KBM-7 (cell line): Measurements from ENCODE around the gene SLC1A2.

Source experiments
- DNase-seq: peaks from one replicate; pipeline ENCODE4 v3.0.0-alpha.2; 2015
- in situ Hi-C: fragments of 300-500 bp; cut with MboI; formaldehyde crosslinking; loops from 2 replicates; pipeline ENCODE4 v1.14.3; 2020; ENCODE audit warnings: low sequenced_read_pairs, low pct_unique_long_range_greater_than_20kb, mixed read lengths

Gene SLC1A2

GRCh38 chr11:35288309-35288708 is 131.0 kb downstream of the SLC1A2 start:
- in situ Hi-C loops = no loop called here
- no peak for DNase-seq

DNA sequence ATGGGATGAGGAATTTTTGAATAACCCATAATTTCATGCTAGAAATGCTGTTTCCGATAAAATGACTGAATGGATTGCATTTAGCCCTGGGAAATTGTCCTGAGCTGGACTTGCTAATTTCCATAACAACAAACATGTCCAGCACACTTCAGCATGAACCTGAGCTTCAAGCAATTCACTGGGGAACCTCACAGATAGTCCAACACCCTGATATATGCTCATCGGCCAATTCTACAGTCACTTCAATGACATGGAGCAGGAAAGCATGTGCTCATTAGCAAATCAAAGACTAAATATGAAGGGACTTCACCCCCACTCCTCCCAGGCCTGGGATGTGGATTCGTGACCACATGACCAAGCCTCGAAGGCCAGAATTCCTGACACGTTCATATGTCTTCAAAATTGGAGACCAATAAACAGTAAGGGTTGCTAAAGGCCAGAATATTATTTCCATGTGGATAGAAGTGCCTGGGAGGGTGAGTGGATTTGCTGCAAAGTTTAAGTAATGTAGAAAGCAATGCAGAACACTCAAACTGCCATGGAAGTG is 131.9 kb downstream of the SLC1A2 start:
- in situ Hi-C loops = no loop called here
- no peak for DNase-seq

DNA sequence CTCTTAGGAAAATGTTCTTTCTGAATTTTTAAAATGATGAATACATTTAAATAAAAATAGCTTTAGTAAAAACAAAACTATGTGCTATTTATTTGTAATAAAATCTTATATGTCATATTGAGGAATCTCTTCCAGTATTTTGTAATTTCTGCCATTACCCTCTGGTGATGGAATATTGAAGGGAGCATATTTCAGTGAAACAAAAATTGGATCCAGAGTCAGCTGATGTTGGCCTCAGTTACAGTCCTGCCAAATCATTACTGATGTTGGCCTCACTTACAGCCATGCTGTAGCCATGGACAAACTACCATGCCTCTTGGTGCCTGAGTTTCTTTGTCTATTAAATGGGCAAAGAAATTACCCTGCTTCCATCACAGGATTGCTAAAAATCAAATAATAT is 133.2 kb downstream of the SLC1A2 start:
- no peak for DNase-seq
- in situ Hi-C loops = no loop called here

- DNase-seq = no peak
- in situ Hi-C loops = no loop called here
Observed at GRCh38 chr11:35285471-35285870, 133.9 kb downstream of the SLC1A2 start.

GRCh38 chr11:35282221-35282882 is 137.0 kb downstream of the SLC1A2 start:
- in situ Hi-C loops = no loop called here
- DNase-seq = no peak

GRCh38 chr11:35281169-35281688 is 138.1 kb downstream of the SLC1A2 start:
- in situ Hi-C loops = no loop called here
- no peak for DNase-seq

DNA sequence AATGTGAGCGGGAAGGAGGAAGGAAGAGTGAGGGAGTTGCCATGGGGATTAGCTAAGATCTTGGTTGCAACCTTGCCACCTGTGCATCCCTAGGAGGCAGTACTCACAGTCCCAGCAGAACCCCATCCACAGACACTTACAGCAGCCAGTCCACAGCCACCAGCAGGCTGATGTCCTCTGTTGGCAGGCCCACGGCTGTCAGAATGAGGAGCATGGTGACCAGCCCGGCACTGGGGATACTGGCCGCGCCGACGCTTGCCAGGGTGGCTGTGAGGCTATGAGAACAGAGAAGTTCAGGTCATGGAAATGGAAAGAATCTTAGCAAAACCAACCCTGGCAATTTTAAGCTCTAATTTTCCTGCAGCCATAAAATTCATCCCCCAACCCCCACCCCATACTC is 138.6 kb downstream of the SLC1A2 start:
- in situ Hi-C loops = no loop called here
- no peak for DNase-seq

GRCh38 chr11:35277827-35278226 is 141.5 kb downstream of the SLC1A2 start:
- in situ Hi-C loops = no loop called here
- DNase-seq = no peak

DNA sequence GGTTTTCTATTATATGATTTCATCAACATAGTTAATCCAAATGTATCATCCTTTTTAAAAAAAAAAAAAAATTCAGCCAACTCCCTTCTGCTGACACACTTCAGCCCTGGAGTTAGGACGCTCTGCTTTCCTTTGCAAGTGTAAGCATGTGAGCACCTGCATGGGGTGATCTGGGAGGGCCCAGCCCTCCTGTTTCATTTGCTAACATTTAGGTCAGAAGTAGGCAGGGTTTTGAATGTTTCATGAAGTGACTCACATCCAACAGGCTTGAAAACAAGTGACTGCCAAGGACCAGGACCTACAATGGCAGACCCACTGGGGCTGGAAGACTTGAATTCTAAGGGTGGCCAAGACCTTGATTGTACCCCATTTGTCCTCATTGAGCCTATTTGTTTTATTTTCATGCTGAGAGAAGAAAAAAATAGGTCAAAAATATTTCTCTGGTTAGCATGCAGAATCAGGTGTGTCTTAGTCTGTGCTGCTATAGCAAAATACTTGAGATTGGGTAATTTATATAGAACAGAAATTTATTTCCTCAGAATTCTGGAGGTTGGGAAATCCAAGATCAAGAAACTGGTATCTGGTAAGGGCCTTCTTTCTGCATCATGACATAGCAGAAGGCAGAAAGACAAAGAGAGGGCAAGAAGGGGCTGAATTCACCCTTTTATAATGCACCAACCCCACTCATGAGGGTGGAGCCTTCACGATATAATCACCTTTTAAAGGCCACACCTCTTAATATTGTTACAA is 142.8 kb downstream of the SLC1A2 start:
- in situ Hi-C loops = no loop called here
- DNase-seq = no peak

DNA sequence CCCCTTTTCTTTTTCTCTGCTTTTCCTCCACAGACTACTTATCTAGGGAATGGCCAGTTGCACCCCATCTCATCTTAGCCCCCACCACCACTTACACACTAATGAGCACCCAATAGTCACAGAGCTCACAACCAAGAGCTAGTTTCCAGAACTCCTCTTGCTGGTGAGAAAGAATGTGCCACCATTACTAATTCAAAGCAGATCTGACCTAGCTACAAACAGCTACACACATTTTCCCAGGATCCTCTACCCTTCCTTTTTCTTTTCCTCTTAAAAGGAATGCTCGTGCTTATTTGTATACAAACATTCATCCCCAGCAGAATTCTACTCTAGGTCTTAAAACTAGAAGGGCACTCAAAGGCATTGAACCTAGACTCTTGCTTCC is 143.6 kb downstream of the SLC1A2 start:
- no peak for DNase-seq
- in situ Hi-C loops = no loop called here

DNA sequence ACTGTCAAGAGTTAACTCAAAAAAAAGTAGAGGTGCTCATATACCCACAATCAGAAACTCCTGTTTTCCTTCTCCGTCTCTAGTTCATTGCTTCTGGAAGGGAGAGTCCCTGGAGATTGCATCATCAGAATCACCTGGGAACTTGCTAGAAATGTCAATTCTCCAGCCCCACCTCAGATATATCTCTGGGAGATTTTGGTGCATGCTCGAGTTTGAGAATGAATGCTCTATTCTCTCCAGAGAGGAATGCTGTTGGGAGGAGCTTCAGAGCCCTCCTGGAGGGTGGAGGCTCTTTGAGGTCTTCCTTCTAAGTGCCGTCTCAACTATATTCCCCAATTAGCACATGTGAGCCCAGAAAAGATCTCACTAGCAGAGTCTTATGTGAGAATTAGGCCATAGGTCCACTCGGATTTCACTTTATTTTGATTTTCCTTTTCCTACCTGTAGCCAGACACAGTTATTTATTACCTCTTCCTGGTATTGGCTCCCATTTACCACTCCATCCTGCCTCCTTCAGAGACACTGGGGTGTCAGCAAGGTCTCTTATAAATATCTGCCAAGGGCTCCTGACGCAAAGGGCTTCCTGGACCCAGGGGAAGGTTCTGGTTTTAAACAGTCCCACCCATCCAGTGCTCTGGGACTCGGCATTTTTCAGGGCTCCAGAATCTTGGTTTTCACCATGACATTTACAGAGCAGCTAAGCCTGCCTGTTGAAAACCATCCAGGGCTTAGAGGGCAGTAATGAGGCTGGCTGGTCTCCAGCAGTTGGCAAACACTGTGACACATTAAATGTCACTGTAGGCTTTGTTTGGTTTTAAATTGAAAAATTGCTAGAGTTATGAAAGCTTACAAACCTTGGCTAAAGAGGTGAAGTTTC is 144.2 kb downstream of the SLC1A2 start:
- no peak for DNase-seq
- in situ Hi-C loops = no loop called here

- no peak for DNase-seq
- in situ Hi-C loops = no loop called here
Observed at GRCh38 chr11:35272391-35272902, 146.9 kb downstream of the SLC1A2 start.

- in situ Hi-C loops = no loop called here
Observed at GRCh38 chr11:35271031-35271430, 148.3 kb downstream of the SLC1A2 start.

DNA sequence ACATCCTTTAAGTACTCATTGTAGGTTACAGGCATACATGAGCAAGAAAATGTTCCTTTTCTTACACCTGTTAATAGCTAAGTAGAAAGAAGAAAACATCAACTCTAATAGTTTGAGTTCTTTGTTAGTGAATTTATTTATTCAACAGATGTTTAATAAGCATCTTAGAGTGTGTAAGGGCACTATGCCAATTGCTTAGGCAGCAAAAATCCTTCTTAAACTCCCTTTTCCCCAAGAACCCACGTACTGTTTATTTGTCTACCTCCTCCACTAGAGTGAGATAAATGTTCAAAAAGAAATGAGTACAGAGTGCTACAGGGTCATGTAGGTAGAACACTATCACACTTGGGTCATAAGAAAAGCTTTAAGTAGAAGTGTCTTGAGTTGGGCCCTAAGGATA is 149.0 kb downstream of the SLC1A2 start:
- in situ Hi-C loops = no loop called here
- no peak for DNase-seq

More at GRCh38 chr11:35271031-35271430, 148.3 kb downstream of the SLC1A2 start:
- no peak for DNase-seq

DNA sequence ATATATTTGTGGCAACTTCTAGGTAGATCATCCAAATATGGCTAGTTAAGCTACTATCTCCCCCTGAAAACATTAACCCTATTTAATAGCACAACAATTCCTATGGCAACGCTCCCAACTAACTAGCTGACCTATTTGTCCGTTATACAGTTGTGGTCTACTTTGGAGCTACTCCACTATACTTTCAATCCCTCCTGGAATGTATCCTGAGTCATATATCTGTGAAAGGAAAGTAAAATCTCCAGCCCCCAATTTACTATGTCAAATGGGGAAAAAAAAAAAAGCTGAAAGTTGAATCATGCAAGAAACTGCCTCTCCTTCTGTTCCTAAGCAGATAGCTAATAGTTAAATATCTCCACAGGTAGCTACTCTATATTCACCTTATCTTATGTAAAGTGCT is 151.9 kb downstream of the SLC1A2 start:
- in situ Hi-C loops = no loop called here
- no peak for DNase-seq

GRCh38 chr11:35265755-35266454 is 153.5 kb downstream of the SLC1A2 start:
- in situ Hi-C loops = no loop called here
- DNase-seq = no peak

- DNase-seq = no peak
- in situ Hi-C loops = no loop called here
Observed at GRCh38 chr11:35262735-35263134, 156.6 kb downstream of the SLC1A2 start.

DNA sequence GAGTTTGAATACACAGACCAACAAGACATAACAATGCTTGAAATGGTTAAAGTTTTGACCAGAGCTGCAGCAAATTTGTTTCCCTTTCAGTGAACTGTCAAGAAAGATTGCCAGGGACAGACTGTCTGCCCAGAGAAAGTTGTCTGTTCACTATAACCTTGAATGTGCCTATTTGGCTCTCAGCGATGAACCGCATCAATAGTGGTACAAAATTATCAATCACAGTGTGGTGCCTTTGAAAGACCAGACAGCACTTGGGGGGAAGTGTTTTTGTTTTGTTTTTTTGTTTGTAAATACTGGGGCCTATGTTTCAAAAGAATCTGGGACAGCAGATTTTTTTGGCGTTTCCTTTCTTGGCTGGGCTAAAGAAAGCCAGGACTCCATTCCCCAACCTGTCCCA is 157.3 kb downstream of the SLC1A2 start:
- in situ Hi-C loops = no loop called here
- no peak for DNase-seq

- in situ Hi-C loops = no loop called here
Observed at GRCh38 chr11:35261197-35261596, 158.2 kb downstream of the SLC1A2 start.

More at GRCh38 chr11:35261197-35261596, 158.2 kb downstream of the SLC1A2 start:
- DNase-seq = no peak
